Lung microvascular endothelial cell (primary cell): Measurements from ENCODE around the gene KCND2. TPM values are rescaled to one million over a fixed set of nuclear protein-coding genes. Genes with fewer than 3 reads are reported as not detected.
"Not testable (repeated sequence)": the region's sequence is repeated elsewhere in the genome, so short reads cannot be mapped to it uniquely, and the experiment has no call there.

ENCODE experiments used
- DNase-seq, 2 donors: peaks; one replicate each; pipeline versions ENCODE4 v3.0.0 to v3.0.0-alpha.2; 2010; ENCODE audit warnings: low read depth in 2 of 2
- total RNA-seq: library from RNA; depleted of rRNA; stranded (reverse); fragments of >200 nt; gene quantifications from 2 replicates; pipeline ENCODE4 v1.2.1, GENCODE V29; 2014

KCND2 gene
- total RNA-seq, 1 donor from 2014 or later: 0.20 TPM

DNA sequence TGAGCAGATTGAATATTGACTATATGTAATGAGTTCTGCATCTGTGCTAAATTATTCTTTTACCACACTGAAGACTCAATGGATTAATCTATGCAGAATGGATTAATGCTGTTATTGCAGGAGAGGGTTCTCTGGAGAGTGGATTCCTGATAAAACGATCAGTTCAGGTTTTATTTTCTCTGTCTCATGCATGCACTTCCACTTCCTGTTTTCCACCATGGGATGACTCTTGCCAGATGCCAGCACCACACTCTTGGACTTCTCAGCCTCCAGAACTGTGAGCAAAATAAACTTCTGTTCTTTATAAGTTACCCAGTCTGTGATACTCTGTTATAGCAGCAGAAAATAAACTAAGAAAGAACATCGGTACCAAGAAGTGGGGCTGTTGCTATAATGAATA lies 207.5 kb downstream of the KCND2 start:
- DNase-seq: no peak

DNA sequence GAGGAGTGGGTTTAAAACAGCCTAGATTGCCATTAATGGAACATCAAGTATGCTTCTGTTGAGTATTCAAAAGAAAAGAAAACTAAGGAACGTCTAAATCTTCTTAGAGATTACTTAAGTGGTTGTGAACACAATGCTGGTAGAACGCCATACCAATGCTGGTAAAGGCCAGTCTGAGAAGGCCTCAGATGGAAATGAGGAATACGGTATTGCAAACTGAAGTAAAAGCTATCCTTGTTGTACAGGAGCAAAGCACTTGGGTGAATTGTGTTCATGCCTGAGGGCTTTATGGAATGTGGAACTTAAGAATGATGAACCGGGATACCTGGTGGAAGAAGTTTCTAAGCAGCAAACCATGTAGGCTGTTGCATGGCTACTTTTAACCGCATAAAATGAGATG lies 208.0 kb downstream of the KCND2 start:
- no peak for DNase-seq

DNA sequence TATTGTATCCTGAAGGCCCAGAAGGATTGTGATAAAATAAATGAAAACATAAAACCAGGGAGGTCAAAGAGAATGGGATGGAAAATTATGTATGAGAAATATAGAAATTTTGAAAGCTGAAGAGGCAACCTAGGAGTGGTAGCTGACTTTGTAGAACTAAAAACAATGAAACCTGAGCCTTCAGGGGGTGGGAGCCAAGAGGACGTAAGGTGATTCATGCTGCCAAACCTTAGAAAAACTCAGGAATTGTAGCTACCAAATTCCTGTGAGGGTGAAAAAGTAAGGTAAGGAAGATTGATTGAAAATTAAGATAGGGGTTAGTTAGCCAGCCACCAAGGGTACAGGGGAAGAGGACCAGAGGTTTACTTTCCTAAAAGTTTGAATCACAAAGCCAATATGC lies 213.2 kb downstream of the KCND2 start:
- DNase-seq: no peak

DNA sequence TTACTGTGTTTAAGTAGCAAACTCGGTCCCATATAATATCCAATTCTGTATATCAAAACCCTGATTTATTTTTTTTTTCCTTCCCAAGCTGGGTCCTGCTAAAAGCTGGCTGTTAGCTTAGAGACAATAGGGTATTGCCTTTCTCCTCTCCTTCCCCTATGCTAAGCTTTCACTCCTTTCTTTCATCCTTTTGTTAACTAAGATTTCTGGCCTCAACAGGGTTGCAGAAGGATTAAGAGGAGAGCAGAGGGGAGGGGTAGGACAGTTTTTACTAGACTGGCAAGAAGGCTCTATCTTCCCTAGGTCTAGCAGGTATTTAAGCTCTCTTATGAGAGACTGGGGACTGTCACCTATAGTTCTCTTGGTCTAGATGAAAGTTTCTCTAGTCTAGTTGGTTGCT lies 229.2 kb downstream of the KCND2 start:
- no peak for DNase-seq

DNA sequence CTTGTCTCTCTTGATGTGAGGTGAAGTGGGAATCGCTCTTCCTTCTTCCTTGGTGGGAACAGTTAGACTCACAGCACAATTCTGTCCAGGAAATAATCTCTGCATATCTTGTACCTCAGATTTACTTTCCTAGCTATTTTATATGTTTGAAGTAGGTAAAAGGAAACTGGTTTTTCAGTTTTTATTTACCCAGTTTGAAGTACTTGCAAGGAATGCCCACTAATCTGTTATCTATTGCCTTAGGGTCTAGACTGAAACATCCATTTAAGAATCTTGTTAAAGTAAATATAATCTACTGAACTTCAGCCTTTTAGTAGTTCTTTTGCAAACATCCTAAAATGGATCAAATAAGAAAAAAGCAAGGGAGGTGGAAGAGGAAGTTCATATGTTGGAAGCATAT lies 229.8 kb downstream of the KCND2 start:
- DNase-seq: no peak

DNA sequence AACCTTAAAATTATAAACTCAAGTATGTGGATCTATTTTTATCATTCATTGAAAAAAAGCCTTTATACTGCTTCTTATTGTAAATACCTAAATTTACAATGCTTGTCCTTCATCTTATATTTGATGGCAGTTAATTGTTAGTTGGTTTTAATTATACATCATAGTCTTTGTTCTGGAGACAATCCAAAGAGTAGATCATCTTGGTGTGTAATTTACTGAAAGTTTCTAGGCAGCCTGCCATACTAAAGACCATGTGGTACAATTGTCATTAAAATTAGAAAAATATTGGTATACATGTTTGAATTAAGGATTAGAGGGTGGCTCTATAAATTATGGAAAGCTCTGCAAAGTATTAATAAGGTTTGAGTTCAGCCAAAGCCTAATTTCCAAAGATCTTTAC lies 231.4 kb downstream of the KCND2 start:
- no peak for DNase-seq

DNA sequence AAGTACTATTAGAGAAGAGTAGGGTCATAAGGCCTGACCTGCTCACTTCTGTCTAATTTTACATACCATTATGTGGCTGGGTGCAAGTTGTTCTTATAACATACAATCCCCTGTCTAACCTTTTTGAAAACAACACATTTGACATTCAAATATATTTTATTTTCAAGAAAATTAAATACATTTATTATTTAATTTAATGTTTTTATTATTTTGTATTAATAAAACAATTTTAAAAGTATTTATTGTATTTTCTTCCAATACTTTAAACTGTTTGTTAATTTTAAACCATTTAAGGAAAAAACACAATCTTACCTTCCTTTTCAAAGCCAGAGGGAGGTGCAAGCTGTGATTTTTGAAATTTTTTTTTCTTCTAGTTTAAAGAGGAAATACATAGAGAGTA lies 232.8 kb downstream of the KCND2 start:
- DNase-seq: no peak

DNA sequence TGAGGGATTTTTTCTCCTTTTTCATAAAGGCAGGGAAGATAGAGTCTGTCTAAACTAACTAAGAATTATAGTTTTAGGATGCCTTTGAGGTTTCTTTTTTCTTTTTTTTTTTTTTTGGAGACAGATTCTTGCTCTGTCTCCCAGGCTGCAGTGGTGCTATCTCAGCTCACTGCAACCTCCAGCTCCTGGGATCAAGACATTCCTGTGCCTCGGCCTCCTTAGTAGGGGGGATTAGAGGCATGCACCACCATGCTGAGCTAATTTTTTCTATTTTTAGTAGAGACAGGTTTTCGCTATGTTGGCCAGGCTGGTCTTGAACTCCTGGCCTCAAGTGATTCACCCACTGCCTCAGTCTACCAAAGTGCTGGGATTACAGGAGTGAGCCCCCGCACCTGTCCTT lies 239.7 kb downstream of the KCND2 start:
- DNase-seq: no peak

DNA sequence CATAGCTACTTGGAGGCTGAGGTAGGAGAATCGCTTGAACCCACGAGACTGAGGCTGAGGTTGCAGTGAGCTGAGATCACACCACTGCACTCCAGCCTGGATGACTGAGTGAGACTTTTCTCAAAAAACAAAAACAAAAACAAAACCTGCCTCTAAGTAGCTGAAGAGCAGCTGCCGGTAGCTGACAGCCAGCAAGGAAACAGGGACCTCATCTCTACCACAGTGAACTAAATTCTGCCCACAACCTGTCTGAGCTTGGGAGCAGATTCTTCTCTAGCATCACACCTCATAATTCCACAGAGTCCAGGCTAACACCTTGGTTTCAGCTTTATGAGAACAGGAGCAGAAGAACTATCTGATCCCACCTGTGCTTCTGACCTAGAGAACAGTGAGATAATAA lies 246.2 kb downstream of the KCND2 start:
- no peak for DNase-seq

DNA sequence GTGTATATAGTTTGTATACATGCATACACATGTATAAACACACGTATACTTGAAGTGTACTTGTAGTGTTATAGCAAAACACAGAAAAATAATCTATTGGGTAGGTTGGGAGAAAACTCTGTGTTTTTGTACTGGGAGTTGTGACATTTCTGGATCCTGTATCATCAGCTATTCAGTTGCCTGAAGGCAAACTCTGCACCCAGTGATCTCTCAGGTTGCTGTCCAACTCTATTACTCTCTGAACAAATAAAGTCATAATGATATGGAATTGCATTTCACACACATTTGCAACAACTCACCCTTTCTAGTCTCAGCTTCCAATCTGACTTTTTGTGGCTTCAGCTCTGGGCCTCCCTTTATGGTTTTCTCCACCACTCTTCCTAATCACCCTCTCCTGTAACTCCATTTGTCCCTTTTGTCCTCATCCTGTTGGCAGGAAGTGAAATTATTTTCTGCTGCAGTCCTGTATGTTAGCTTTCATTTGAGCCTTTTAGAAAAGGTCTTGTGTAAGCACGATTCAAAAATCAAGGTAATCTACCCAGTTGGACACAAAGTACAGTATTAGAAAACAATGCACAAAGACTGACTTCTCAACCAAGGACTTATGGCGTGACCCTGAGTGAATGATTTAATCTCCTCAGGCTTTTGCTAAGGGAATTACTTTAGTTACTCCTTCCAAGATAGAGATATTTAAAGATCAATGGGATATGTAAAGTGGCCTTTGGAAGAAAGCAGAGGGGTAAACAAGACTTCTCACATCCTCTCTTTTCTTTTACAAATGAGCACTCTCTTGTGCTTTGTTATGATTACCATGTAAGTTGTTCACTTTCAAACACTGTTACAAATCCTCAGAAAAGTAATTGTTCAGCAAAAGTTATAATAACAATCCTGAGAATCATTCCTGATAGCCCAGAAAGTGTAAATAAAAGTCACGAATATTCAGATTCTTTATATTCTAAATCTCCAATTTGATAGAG lies 249.1 kb downstream of the KCND2 start:
- DNase-seq: no peak

DNA sequence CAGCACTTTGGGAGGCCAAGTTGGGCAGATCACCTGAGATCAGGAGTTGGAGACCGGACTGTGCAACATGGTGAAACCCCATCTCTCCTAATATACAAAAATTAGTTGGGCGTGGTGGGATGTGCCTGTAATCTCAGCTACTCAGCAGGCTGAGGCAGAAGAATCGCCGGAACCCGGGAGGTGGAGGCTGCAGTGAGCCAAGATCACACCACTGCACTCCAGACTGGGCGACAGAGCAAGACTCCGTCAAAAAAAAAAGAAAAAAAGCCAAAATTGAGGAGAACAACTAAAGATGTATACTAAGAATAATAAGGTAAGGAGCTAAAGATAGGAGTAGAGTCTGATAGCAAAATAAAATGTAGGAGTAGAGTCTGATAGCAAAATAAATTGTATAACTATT lies 251.0 kb downstream of the KCND2 start:
- no peak for DNase-seq

DNA sequence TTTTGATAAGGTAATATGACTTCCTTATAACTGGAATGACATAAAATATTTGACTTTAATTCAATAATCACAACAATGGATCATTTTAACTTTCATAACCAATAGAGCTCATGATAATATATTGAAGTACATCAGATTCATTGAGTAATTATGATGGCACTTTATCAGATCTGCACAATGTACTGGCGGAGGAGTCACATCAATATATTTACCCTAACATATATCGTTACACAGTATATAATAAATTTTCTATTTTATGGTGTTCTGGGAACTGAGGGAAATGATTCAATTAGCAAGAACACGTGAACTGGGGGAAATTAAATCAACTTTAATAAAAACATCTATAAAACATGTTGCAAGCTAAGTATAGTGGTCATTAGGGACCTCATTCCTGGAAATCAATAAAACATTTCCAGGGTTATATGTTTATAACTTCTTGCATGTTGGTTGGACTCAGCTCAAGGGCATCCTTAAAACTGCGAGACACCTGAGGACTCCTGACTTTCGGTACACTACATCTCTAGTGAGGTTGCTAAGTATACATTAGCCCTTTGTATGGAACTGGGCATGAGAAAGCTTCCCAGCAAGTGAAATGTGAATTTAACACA lies 254.0 kb downstream of the KCND2 start:
- DNase-seq: no peak

DNA sequence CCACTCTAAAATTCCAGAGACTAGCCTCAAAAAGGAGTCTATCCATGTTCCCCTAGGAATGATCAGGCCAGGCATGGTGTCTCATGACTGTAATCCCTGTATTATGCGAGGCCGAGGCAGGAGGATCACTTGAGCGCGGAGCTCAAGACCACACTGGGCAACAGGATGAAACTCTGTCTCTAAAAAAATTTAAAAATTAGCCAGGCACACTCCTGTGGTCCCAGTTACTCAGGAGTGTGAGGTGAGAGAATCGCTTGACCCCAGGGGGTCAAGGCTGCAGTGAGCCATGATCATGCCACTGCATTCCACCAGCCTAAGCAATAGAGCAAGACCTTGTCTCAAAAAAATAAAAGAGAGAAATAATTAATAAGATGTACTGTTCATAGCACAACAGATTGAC lies 256.8 kb downstream of the KCND2 start:
- no peak for DNase-seq

DNA sequence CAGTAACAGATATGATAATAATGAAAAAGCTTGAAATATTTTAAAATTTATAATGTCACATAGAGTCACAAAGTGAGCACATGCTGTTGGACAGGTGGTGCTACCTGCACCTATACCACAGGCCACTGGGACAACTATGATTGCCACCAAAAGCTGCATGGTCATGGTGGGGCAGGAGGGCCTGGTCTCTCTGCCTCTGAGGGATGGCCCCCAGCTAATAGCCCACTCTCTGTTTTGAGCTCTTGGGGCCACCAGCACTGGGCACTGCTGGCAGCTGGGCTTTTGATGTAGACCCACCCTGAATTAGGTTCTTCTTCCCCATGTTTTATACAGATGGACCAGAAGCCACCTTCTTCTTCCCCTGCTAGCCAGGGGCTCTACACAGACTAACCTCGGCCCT lies 265.4 kb downstream of the KCND2 start:
- DNase-seq: no peak

DNA sequence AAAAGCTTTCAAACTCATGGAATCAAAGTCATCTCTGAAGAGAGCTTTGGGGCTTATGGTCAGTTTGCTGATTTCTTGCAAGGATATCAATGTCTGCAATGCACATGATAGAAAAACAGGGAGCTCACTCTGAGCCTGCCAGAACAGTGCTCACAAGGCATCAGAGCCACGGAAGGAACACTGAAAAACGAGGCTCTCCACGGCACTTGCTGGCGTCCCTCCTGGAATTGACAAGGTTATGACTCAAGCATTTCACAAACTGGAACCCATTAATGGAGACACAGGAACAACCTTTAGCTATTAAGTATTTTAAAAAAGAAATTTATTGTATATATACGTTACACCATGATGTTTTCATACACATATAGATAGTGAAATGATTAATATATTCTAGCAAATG lies 266.3 kb downstream of the KCND2 start:
- DNase-seq: no peak

DNA sequence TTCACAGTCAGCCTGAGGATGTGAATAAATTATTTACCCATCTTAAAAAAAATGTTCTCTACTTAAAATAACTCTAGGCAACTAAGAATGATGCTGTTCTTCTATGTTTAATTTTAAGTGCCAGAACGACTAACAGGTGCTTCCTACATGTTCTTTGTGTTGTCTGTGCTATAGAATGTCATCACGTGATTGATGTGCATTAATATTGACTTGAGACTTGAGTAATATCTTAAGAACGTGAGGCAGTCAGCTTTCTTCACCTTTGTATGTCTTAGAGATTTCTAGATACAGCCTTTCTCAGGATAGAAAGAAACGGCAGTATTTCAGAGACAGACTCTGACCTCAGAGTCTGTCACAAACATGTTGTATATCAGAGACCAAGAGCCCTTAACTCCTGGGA lies 274.6 kb downstream of the KCND2 start:
- DNase-seq: peak in 1 of 2 donors; percentile 39

DNA sequence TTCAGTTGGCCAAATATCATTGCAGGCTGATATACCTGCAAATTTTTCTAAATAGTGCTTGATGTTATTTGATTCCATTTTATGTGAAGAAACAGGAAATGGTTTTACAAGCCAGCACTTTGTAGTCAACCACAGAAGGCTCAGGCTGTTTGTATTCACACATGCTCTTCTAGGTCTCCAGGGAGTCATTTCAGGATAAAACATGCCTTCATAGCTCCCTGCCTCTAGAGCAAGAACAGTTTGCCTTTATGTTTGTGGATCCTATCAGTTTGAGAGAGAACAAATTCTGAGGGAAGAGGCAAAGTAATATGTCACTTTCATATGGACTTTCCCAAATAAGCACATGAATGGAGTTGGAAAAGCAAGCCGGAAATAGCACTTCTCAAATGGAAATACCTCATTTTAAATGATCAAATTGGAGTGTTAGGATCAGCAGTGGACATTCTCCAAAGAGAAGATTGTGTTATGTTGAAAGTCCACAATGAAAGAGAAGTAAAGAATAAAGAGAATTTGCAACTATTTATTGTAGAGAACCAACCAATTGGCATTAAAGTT lies 277.6 kb downstream of the KCND2 start:
- peak; percentile 4 to 5 for DNase-seq

DNA sequence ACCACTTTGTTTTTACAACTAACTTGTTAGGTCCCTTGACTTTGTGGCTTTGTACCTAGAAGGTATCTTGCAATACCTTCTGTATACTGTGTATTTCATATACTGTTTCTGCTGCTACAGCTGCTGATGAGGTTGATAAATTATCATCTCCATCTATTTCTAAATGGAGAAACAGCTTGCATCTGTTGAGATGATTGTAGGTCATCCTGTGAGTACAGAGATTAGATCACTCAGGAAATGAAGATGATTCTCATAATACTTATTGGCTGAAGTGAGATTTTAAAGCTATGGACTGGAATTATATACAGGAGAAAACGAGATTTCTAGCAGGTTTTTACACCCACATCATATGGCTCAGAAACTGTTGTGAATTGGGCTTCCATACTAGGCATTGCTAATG lies 280.5 kb downstream of the KCND2 start:
- no peak for DNase-seq

DNA sequence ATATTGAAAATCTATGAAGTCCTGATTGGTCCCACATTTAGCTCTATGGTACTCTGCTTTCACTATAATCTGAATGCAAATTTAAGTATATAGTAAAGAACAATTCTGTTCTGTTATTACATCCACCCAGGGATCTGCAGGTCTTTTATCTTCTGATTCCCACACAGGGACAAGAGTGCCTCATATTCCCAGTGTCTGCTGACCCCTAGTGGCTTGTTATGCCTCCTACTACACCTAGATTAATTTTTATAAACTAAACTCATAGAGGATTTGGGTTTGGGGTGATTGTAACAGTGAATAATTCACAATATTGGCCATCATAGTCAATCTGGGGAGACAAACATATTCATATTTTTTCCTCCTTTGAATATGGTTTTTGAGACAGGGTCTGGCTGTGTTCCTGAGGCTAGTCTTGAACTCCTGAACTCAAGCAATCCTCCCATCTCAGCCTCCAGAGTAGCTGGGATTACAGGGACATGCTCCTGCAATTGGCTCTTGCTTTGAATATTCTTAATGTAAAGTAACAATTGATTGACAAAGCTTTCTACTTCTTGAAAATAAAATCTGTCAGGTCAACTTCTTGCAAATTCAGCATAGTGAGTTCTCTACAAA lies 282.1 kb downstream of the KCND2 start:
- peak; percentile 65 to 78 for DNase-seq

DNA sequence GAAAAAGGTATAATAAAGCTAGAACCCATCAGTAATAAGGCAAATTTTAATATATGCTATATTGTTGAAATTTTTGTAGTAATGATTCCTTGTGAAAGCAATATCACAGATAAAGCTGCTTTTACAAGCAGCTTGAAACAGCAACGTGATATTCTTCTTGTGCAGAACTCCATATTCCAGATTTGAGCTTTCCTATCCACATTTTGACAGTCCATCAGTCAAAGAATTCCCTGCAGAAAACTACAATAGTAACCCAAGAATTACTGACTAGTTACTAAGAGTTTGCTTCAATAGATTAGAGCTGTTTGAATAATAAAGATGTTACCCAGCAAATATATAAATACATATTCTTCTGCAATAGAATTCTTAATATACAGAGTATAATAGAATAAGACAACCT lies 291.2 kb downstream of the KCND2 start:
- no peak for DNase-seq

DNA sequence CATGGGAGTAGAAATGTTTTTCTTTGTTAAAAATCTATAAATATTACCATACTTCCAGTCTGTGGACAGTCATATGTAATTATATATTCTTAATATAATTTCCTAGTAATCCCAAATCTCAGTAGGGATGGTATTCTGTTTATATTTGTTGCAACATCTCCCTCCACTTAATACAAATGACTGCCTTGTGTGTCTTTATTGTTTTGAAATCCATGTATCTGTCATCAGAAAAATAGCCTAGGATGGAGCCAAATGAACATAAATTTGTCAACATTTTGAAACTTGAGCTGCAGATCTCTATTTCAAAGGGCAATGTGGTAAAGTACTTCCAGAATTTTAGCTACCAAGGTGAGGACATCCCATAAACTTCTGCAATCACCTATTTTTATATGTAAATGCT lies 294.2 kb downstream of the KCND2 start:
- DNase-seq: no peak

DNA sequence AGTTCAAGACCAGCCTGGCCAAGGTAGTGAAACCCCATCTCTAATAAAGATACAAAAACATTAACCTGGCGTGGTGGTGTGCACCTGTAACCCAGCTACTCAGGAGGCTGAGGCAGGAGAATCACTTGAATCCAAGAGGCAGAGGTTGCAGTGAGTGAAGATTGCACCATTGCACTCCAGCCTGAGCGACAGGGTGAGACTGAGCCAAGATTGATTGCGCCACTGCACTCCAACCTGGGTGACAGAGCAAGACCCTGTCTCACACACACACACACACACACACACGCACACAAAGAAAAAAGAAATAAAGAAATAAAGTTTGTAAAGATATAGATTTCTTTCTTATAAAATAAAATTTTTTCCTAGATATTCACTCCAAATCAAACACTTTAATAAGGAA lies 305.7 kb downstream of the KCND2 start:
- not testable (repeated sequence) for DNase-seq
